GM23248 (cell line): ENCODE data around the gene SLC35G6.

ENCODE experiments used
- EZH2 ChIP-seq: fragments of 200-600 bp; sonication (generic); IDR thresholded peaks from 2 replicates; pipeline ENCODE4 v1.6.1; 2018; ENCODE audit warnings: antibody characterized with exemption, mild to moderate bottlenecking; ENCODE audit not compliant: insufficient read depth, poor library complexity, severe bottlenecking
- EZH2phosphoT487 ChIP-seq: fragments of 200-600 bp; sonication (generic); IDR thresholded peaks from 2 replicates; pipeline ENCODE4 v1.6.1; 2018; ENCODE audit warnings: antibody characterized with exemption, moderate library complexity, mild to moderate bottlenecking, low read depth; ENCODE audit not compliant: insufficient read depth

DNA sequence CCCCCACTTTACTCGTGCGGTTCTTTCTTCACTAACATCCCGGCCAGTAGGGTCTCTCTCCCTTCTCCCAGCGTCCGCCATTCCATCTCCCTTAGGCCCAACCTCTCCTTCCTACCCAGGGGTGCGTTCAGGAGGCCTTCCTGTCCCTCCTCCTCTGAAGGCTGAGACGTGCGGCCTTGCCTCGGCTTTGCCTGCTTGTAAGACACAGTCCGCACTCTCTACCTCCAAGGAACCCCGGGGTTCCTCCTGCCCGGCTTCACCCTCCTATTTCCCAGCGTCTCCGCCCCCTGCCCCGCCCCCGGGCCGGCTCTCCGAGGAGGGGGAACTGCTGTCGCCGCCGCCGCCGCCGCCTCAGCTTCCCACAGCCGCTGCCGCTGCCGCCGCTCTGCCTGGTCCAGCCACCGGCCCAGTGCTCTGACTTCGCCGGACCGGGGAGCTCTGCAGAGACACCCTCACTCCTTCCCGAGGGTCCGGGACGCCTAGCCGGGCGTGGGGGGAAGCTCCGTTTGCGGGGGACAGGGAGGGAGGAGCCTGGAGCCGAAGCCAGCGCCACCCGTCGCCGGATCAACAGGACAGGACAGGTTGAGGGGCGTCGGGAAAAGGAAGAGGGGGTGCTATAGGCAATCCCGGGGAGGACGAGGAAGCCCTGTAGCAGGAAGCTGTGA lies 43.2 kb upstream of the SLC35G6 start:
- no peak; the same call in 1 of the 2 replicates for TF ChIP-seq EZH2phosphoT487
- no peak for TF ChIP-seq EZH2
